Measurements from ENCODE around the gene JAK2. TPM values are rescaled to one million over a fixed set of nuclear protein-coding genes. Genes with fewer than 3 reads are reported as not detected.

Gene JAK2
- total RNA-seq, 4 donors from 2014 or later = 25.4 to 64.0 (median 36.5) TPM

DNA sequence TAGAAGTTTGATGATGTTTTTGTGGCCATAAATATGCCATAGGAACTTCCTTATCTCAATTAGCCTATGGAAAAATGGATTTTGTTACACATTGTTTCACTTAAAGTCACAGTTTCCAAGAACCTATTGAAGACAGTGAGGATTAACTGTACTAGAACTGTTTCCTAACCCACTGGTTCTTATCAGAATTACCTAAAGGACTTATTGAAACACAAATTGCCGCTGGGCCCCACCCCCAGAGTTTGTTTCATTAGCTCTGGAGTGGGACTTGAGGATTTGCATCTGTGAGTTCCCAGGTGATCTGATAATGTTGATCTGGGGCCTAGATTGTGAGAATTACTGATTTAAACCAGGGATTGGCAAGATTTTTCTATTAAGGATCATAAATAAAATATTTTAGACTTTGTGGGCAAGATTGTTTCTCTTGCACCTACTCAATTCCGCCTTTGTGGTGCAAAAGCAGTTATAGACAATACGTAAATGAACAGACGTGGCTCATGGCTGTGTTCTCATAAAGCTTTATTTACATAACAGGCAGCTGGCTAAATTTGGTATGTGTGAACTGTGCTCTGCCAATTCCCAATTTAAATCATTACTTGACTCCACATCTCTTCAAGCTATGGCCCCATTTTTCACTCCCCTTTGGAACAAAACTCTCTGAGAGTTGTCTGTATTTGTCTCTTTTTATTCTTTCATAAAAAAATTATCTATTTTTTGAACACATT is 9.3 kb downstream of the JAK2 start:
- no peak for TF ChIP-seq POLR2AphosphoS5 (IDR thresholded peaks at IDR 0.05)
- TF ChIP-seq EP300 (IDR thresholded peaks at IDR 0.05) = no peak
- no peak for TF ChIP-seq POLR2A (IDR thresholded peaks at IDR 0.05)
- TF ChIP-seq, protein P1, sequence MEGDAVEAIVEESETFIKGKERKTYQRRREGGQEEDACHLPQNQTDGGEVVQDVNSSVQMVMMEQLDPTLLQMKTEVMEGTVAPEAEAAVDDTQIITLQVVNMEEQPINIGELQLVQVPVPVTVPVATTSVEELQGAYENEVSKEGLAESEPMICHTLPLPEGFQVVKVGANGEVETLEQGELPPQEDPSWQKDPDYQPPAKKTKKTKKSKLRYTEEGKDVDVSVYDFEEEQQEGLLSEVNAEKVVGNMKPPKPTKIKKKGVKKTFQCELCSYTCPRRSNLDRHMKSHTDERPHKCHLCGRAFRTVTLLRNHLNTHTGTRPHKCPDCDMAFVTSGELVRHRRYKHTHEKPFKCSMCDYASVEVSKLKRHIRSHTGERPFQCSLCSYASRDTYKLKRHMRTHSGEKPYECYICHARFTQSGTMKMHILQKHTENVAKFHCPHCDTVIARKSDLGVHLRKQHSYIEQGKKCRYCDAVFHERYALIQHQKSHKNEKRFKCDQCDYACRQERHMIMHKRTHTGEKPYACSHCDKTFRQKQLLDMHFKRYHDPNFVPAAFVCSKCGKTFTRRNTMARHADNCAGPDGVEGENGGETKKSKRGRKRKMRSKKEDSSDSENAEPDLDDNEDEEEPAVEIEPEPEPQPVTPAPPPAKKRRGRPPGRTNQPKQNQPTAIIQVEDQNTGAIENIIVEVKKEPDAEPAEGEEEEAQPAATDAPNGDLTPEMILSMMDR (IDR thresholded peaks at IDR 0.05) = no peak
- Histone ChIP-seq H3K4me3 (no peak overlapping the region), H3K27me3 (no peaks in the 10 kb centered on the region), H3K27ac (no peak overlapping the region), H3K4me1 (peaks cover 12% of the 10 kb centered on the region), H3K9me3 (no peaks in the 10 kb centered on the region), H3K36me3 (peaks cover 30% of the 10 kb centered on the region)
- 71% methylated on average over 4 of the region's 4 CpGs for WGBS
- DNase-seq (ENCODE audit: low spot score in 2 of 2) = no peak

DNA sequence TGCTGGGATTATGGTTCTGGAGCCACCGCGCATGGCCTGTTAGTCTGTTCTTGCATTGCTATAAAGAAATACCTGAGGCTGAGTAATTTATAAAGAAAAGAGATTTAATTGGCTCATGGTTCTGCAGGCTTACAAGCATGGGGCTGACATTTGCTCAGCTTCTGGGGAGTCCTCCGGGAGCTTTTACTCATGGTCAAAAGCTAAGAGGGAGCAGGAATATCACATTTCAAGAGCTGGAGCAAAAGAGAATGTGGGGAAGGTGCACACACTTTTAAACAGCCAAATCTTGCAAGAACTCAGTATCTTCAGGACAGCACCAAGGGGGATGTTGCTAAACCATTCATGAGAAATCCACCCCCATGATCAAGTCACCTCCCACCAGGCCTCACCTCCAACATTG is 12.1 kb downstream of the JAK2 start:
- peaks cover 21% of the 10 kb centered on the region for H3K36me3 ChIP-seq
- 91% methylated on average over 3 of the region's 3 CpGs for WGBS

DNA sequence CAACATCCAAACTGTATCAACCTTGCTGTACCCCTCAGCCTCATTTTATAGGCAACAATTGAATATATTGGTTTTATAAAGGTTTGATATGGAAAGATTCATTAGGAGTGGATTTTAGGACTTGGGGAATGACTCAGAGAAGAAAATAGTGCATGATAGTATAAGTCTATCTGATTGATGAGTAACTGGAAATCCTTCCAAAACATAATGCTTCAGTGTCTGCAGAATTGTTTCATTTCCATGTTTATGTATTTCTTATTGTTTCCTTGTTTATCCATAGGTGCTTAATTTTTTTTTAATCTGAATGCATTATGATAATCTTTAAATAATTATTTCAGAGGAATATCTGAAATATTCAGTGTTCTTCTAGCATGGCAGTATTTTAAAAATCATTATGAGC is 12.6 kb downstream of the JAK2 start:
- H3K36me3 ChIP-seq = peaks cover 17% of the 10 kb centered on the region
- H3K27me3 ChIP-seq = no peaks in the 10 kb centered on the region
- no peak for DNase-seq (ENCODE audit: low spot score in 2 of 2)
- TF ChIP-seq POLR2AphosphoS5 (IDR thresholded peaks at IDR 0.05) (no peak), POLR2A (IDR thresholded peaks at IDR 0.05) (no peak), EP300 (IDR thresholded peaks at IDR 0.05) (no peak)
- TF ChIP-seq, protein P1 (IDR thresholded peaks at IDR 0.05) = no peak
- no peak overlapping the region for H3K27ac ChIP-seq
- H3K4me1 ChIP-seq = no peaks in the 10 kb centered on the region
- H3K9me3 ChIP-seq = no peaks in the 10 kb centered on the region
- H3K4me3 ChIP-seq = no peak overlapping the region

More for the DNA sequence above, 12.1 kb downstream of the JAK2 start:
- H3K4me1 ChIP-seq = no peaks in the 10 kb centered on the region
- no peaks in the 10 kb centered on the region for H3K27me3 ChIP-seq
- H3K27ac ChIP-seq = no peak overlapping the region
- no peaks in the 10 kb centered on the region for H3K9me3 ChIP-seq
- no peak for DNase-seq (ENCODE audit: low spot score in 2 of 2)
- H3K4me3 ChIP-seq = no peak overlapping the region
- no peak for TF ChIP-seq EP300 (IDR thresholded peaks at IDR 0.05)
- TF ChIP-seq POLR2AphosphoS5 (IDR thresholded peaks at IDR 0.05) = no peak
- TF ChIP-seq, protein P1 (IDR thresholded peaks at IDR 0.05) = no peak
- no peak for TF ChIP-seq POLR2A (IDR thresholded peaks at IDR 0.05)

DNA sequence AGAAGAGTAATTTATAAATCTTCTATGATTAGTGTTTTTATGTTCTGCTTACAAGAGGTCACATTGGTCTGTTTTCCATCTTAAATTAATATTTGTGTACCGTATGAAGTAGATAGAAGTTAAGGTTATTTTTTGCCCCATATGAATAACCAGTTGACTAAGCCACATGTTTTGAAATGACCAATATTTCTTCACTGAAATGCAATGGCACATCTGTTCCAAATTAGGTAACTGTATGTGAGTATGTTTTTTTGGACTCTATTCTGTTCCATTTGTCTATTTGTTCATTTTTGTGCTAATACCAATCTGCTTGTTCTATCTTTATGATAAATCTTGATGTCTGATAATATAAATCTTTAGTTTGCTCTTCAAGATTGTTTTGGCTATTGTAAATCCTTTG is 17.7 kb downstream of the JAK2 start:
- no peak for DNase-seq (ENCODE audit: low spot score in 2 of 2)
- Histone ChIP-seq H3K36me3 (peaks cover 9% of the 10 kb centered on the region), H3K27ac (no peak overlapping the region), H3K4me1 (no peaks in the 10 kb centered on the region), H3K4me3 (no peak overlapping the region), H3K9me3 (no peaks in the 10 kb centered on the region), H3K27me3 (no peaks in the 10 kb centered on the region)
- TF ChIP-seq, protein P1 (IDR thresholded peaks at IDR 0.05) = no peak
- TF ChIP-seq POLR2A (IDR thresholded peaks at IDR 0.05) (no peak), POLR2AphosphoS5 (IDR thresholded peaks at IDR 0.05) (no peak), EP300 (IDR thresholded peaks at IDR 0.05) (no peak)
- WGBS = 46% methylated on average over 1 of the region's 1 CpG

DNA sequence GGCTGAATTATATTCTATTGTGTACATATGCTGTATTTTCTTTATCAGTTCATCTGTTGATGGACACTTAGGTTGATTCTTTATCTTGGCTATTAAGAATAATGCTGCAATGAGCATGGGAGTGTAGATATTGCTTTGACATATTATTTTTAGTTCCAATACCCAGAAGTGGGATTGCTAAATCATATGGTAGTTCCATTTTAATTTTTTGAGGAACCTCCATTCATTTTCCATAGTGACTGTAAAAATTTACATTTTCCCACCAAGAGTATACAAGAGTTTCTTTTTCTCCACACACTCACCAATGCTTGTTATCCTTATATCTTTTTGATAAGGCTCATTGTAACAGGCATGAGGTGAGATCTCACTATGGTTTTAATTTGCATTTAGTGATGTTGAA is 19.4 kb downstream of the JAK2 start:
- peaks cover 2% of the 10 kb centered on the region for H3K36me3 ChIP-seq
- no peak overlapping the region for H3K27ac ChIP-seq
- H3K4me3 ChIP-seq = no peak overlapping the region
- no peak for TF ChIP-seq POLR2AphosphoS5 (IDR thresholded peaks at IDR 0.05)
- TF ChIP-seq, protein P1 (IDR thresholded peaks at IDR 0.05) = no peak
- TF ChIP-seq POLR2A (IDR thresholded peaks at IDR 0.05) = no peak
- no peak for TF ChIP-seq EP300 (IDR thresholded peaks at IDR 0.05)
- no peaks in the 10 kb centered on the region for H3K4me1 ChIP-seq
- no peaks in the 10 kb centered on the region for H3K9me3 ChIP-seq
- H3K27me3 ChIP-seq = no peaks in the 10 kb centered on the region
- DNase-seq (ENCODE audit: low spot score in 2 of 2) = no peak

Measured in suprapubic skin (tissue), 4 donors.